ENCODE measurements around the gene EOGT. TPM values are rescaled to one million over a fixed set of nuclear protein-coding genes. Genes with fewer than 3 reads are reported as not detected.

EOGT gene
- total and polyA plus RNA-seq, 2 of the 4 experiments (the other 2 are of a cell fraction), result 12.3 to 41.2 TPM

- Histone ChIP-seq H3K14ac (replicated peaks; ENCODE audit: low read depth, low read length) (no peak overlapping the region), H2BK120ac (ENCODE audit: low read depth, low read length) (no peak overlapping the region), H2BK15ac (ENCODE audit: low read depth, low read length) (no peak overlapping the region), H3K9ac (ENCODE audit: low read depth, low read length) (no peak overlapping the region), H3K27ac (ENCODE audit: insufficient read depth, low read length) (no peak overlapping the region), H3K4ac (ENCODE audit: low read depth, low read length) (no peak overlapping the region), H3K9me1 (ENCODE audit: insufficient read depth, low read length) (no peaks in the 10 kb centered on the region), H3K9me3 (ENCODE audit: control insufficient read depth, insufficient read depth, low read length) (no peaks in the 10 kb centered on the region), H3K18ac (ENCODE audit: low read depth, low read length) (no peak overlapping the region), H3K27me3 (ENCODE audit: control insufficient read depth, insufficient read depth, low read length) (no peaks in the 10 kb centered on the region), H2AFZ (replicated peaks; ENCODE audit: low read length, poor library complexity) (no peak overlapping the region), H4K5ac (ENCODE audit: low read depth, low read length) (no peak overlapping the region), H2BK5ac (ENCODE audit: low read depth, low read length, poor library complexity, severe bottlenecking) (no peak overlapping the region), H3K79me1 (ENCODE audit: low read depth in 1 of 2, low read length in 2 of 2) (no peaks in the 10 kb centered on the region), H4K91ac (ENCODE audit: insufficient read depth, low read depth, low read length) (no peak overlapping the region), H3K23ac (ENCODE audit: low read depth, low read length) (no peak overlapping the region), H3K36me3 (ENCODE audit: control insufficient read depth, insufficient read depth, low read length) (no peaks in the 10 kb centered on the region), H2AK5ac (ENCODE audit: low read depth, low read length) (no peak overlapping the region), H3K4me2 (ENCODE audit: low read depth, low read length) (no peak overlapping the region), H4K8ac (ENCODE audit: low read depth in 2 of 2, low read length in 2 of 2) (no peak overlapping the region), H4K20me1 (ENCODE audit: insufficient read depth, low read length) (no peaks in the 10 kb centered on the region), H3K56ac (ENCODE audit: extremely low read depth, insufficient read depth, low read length) (no peak overlapping the region), H3K4me3 (ENCODE audit: insufficient read depth, low read depth, low read length) (no peak overlapping the region), H2BK20ac (ENCODE audit: low read depth, low read length) (no peak overlapping the region), H2AK9ac (replicated peaks; ENCODE audit: low read depth, low read length, poor library complexity) (no peak overlapping the region), H3K4me1 (ENCODE audit: control insufficient read depth, insufficient read depth, low read length) (no peaks in the 10 kb centered on the region)
- ATAC-seq (ENCODE audit: low read depth) (no peak), DNase-seq (no peak)
- in situ Hi-C loops (cut with MboI; ENCODE audit: low sequenced_read_pairs) (no loop called here), dilution Hi-C loops (cut with HindIII; ENCODE audit: low sequenced_read_pairs, unreplicated experiment) (no loop called here), intact Hi-C loops (cut with micrococcal nuclease) (no loop called here)
- no TSS peak for BruUV-seq (replicated peaks)
- POLR2A ChIA-PET (ENCODE audit: unreplicated experiment), result no interaction called here
- TF ChIP-seq CHD1 (IDR thresholded peaks at IDR 0.05; ENCODE audit: low read depth, low read length) (no peak), RCOR1 (IDR thresholded peaks at IDR 0.05; ENCODE audit: insufficient replicate concordance, low read length) (no peak), RAD21 (IDR thresholded peaks at IDR 0.05; ENCODE audit: low read length) (no peak), MAZ (IDR thresholded peaks at IDR 0.05; ENCODE audit: borderline replicate concordance, low read depth, low read length) (no peak), CTCF (conservative IDR thresholded peaks at IDR 0.05; ENCODE audit: low read depth, low read length) (no peak), MXI1 (IDR thresholded peaks at IDR 0.05; ENCODE audit: borderline replicate concordance, low read depth, low read length) (no peak), NFE2L2 (IDR thresholded peaks at IDR 0.05; ENCODE audit: low read depth, low read length) (no peak), SMC3 (IDR thresholded peaks at IDR 0.05; ENCODE audit: low read depth, low read length) (no peak), ELK1 (IDR thresholded peaks at IDR 0.05; ENCODE audit: borderline replicate concordance, low read depth, low read length) (no peak)
- CTCF ChIA-PET, result no interaction called here
- no CpG with 5 or more reads among the region's 6 CpGs for WGBS, 2 experiments (ENCODE audit: extremely low coverage in 2 of 2, insufficient read length in 1 of 2)
Observed at GRCh38 chr3:68941055-68941454, 72.4 kb downstream of the EOGT start.

Measured in IMR-90 (cell line).